ENCODE results near the gene CHADL.
A peak's percentile ranks its signal among the peaks of the same experiment; 100 is the strongest.

CHADL gene

DNA sequence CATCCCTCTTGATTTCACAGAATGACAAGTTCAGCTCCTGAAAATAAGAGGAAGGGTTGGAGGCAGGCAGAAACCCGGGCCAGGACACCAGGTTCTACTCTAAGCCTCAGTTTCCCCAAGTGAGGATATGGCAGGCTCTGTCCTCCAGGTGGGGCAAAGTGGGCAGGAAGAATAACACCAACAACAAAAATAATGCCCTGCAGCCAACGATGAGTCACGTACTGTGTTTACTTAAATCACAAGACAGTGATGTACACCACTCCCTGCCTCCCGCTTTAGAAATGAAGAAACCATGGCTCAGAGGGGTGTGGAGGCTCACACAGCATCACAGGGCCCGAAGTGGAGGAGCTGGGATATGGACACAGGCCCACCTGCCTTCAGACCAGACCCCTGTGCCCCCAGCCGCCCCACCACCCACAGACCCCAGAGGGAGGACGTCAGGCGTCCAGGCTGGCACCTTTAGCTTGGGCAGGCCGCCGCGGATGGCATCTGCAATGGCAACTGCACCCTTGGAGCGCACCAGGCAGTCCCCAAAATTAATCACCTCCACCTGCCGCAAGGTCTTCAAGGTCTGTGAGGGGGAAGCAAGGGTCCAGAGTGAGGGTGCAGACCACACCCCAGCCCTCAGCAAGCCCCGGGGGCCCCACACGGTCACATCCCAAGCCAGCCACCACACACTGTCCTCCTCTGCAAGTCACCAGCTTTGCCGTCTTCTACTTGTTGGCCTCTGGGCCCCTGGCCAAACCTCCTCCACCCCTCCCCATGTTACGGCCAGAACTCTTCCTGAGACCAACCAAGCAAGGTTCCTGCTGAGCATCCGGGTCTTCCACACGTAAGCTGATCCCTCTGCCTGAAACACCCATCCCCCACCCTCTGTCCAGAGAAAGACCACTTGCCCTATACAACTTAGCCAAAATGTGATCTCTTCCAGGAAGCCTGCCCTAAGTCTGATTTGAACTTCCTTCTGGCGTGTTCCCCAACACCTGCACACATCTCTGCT lies 15.8 kb upstream of the CHADL start:
- no peak for DNase-seq

DNA sequence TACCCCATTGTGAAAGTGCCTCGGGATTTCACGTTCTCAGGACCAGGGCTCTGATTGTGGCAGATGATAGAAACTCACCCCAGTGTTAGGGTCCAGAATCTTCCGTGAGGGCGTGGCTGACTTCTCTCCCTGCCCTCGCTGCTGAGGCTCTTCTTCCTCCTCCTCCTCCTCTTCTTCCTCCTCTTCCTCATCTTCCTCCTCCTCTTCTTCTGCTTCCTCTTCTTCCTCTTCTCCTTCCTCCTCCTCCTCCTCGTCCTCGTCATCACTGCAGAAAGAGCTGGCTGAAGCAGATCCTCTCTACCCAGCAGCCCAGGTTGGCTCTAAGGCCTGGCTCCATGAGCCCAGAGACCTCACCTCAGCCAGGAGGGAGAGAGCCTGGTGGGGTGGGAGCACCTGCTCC lies 13.5 kb upstream of the CHADL start:
- no peak for DNase-seq

DNA sequence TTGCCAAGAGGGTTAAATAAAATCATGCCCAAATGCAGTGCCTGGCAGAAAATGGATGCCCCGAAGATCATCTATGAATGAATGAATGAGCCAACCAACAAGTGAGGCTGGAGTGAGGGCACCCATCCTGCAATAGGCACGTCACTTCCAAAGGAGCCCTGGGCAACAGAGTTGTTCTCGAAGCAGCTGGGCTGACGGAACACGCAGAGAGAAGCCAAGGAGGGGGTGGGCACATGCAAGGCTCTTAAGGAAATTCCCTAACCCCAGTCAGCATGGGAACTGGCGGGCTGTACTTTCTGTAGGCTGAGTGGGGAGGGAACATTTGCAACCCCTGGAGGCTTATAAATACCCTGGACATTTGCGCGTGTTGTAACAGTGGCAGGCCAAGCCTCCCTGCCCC lies 11.6 kb upstream of the CHADL start:
- no peak for DNase-seq

DNA sequence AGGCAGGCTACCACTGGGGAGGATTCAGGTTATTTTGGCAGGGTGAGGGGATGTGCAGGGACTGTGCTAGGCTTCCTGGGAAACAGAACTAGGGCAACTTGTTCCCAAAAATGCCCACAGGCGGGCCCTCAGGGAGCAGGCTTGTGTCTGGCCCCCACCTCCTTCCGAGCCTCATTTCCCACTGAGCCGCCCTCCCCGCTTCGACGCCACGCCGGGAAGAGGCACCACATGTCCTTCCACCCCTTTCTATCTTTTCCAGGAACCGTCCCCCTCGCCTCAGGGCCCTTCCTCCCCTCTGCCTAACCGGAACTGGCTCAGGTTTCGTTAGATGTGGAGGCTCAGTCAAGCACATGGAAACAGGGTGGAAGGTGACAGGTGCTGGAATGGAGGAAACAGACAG lies 9.4 kb upstream of the CHADL start:
- no peak for DNase-seq

GRCh38 chr22:41249442-41249841 lies 8.7 kb upstream of the CHADL start:
- DNase-seq, result no peak

- no peak for DNase-seq
These were observed 8.0 kb upstream of the CHADL start for GRCh38 chr22:41248758-41249157.

GRCh38 chr22:41248314-41248713 lies 7.6 kb upstream of the CHADL start:
- DNase-seq, result no peak

GRCh38 chr22:41247703-41248102 lies 7.0 kb upstream of the CHADL start:
- no peak for DNase-seq

GRCh38 chr22:41245917-41246499 lies 5.3 kb upstream of the CHADL start:
- no peak for DNase-seq

GRCh38 chr22:41243361-41243760 lies 2.6 kb upstream of the CHADL start:
- no peak for DNase-seq

DNA sequence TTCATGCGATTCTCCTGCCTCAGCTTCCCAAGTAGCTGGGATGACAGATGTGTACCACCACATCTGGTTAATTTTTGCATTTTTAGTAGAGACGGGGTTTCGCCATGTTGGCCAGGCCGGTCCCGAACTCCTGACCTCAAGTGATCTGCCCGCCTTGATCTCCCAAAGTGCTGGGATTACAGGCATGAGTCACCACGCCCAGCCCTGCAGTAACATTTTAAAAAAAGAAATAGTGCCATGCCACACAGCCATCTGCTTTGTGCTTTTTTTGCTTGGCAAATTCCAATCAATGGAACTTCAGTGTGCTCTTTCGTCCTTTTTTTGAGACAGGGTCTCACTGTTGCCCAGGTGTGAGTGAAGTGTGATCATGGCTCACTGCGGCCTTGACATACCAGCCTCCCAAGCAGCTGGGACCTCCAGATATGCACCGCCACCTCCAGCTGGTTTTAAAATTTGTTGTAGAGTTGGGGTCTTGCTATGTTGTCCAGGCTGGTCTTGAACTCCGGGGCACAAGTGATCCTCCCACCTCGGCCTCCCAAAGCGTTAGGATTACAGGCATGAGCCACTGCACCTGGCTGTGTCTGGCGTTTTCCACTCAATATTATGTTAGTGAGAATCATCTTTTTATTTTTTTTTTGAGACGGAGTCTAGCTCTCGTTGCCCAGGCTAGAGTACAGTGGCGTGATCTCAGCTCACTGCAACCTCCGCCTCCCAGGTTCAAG lies 1.8 kb upstream of the CHADL start:
- DNase-seq, result no peak

DNA sequence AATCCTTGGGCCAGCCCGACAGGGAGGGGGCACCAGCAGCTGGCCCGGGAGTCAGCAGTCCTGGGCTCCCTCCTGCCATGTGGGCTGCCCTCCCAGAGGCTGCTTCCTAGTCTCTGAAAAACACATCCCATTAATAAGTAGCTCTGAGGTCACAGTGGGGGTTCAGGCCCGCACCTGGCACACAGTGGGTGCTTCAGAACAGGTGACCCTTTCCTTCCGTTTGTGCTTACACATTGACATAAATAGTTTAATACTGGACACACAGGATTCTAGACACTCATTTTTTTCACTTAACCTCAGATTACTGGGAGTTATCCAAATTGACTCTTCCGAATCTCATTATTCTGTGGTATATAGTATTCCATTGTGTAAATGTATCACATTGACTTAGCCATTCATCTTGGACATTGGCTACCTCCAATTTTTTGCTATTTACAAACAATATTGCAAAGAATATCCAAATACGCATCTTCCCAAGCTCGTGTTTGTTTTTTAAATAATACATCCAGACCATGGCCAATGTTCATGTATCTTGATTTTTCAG lies 474 bp upstream of the CHADL start:
- DNase-seq, result no peak

- DNase-seq, result no peak
These were observed 1.1 kb downstream of the CHADL start for GRCh38 chr22:41239443-41240128.

DNA sequence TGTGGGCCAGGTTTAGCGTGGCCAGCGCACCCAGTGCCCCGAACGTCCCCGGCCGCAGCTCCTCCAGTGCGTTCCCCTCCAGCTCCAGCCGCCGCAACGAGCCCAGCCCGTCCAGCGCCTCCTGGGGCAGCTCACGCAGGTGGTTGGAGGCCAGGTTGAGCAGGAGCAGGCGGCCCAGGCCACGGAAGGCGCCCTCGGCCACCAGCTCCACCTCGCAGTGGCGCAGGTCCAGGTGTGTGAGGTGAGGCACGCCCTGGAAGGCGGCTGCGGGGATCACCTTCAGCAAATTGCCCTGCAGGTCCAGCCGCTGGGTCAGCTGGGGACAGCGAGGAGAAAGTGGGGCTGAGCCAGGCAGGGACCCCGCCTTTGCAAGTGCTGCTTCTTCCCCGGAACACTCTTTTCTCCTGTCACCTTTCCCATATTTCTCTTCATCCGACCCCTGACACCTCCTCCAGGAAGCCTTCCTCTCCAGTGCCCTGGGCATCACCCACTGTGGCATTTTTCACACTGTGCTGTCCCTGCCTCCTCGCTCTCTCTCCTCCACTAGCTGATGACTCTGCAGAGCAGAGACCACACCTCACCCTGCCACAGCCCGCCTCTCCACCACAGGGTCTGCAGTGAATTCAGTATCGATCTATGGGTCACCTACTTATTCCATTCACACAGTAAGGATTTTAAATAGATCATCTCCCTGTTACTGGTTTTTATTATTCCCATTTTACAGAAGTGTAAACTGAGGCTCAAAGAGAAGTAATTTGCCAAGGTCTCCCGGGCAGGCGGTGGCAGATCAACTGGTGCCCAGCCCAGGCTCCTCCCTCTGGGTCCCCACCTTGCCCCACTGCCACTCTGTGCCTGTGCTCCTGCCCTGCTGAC lies 1.9 kb downstream of the CHADL start:
- peak in 1 of 3 experiments; percentile 24 for DNase-seq

- peak; percentile 52 to 81 (median 78) for DNase-seq
These were observed 2.8 kb downstream of the CHADL start for GRCh38 chr22:41237707-41238569.

DNA sequence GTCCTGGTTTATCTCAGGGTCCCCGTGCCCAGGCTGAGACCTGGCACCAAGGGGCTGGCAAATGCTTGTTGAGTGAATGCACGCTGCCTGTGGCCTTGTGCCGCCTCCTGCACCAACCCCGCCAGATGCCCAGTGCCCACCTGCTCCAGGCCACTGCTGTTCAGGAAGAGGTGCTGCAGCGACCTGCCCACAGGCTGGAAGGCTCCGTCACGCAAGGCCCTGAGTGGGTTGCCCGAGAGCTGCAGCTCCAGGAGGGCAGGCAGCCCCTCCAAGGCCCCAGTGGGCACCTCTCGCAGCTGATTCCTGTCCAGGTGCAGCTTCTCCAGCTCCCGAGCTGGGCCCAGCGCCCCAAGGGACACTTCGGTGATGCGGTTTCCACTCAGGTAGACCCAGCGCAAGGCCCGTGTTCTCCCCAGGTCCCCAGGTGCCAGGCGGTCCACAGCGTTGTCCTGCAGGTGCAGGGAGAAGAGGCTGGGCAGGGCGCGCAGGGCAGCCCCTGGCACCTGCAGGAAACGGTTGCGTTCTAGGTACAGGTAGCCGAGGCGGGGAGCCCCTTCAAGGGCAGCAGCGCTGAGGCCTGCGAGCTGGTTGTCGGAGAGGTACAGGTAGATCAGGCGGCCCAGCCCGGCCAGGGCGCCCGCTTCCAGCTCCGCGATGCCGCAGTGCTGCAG lies 3.6 kb downstream of the CHADL start:
- no peak for DNase-seq

DNA sequence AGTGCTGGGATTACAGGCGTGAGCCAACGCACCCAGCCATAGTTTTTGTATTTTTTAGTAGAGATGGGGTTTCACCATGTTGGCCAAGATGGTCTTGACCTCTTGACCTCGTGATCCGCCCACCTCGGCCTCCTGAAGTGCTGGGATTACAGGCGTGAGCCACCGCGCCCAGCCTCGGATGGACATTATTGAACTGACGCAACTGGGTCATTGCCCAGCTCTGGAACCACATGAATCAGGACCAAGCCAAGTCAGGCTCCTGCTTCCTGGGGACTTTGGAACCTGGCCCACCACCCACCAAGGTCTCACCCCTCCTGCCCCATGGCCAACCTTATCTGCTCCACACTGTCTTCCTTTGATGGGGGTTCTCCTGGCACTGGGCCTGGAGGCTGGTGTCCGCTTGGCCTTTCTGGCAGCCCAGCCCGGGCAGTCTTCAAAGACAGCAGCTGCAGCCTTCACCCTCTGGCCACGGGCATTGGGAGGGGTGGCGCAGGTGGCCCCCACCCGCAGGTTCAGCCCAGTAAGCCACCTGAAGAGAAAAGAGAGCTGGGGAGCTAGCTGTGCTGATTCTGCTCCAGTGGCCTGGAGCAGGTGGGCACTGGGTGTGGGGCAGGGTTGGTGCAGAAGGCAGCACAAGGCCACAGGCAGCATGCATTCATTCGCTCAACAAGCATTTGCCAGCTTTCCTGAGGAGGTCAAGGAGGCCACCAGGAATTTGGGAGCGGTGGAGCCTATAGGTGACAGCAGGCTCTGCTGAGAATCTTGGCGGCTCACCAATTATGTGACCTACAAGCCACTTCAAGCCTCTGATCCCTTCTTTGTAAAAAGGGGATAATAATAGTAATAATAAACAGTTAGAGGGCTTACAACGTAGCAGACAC lies 5.7 kb downstream of the CHADL start:
- DNase-seq, result no peak

GRCh38 chr22:41231369-41231768 lies 9.4 kb downstream of the CHADL start:
- DNase-seq, result no peak

DNA sequence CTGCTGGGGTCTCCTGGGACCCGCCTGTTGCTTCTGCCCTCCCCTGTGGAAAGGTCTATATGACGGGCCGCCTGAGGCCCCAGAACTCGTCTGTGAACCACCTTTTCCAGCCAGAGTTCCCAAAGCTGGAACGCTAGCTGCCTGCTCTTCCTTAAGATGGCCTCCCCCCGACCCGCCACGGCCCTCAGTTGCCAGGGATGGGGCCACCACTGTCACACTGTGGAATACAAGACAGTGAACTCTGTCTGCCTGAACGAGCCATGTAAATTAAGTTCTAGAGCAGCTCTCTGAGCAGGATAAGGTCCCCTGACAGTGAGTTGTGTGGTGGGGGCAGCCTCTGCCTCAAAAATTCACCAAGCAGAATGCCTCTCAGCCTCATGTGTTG lies 10.3 kb downstream of the CHADL start:
- DNase-seq, result no peak
